SU-DHL-6 (cell line): ENCODE measurements around the gene ACOT11.
"Not testable (repeated sequence)": the region's sequence is repeated elsewhere in the genome, so short reads cannot be mapped to it uniquely, and the experiment has no call there.

Experiments
- H2AFZ ChIP-seq: fragments of 200-600 bp; sonication (generic); 2 replicates; pipeline ENCODE4 v1.6.1; 2014; ENCODE audit warnings: low read depth, mild to moderate bottlenecking, moderate library complexity, mixed read lengths, antibody characterized with exemption, low read length; ENCODE audit not compliant: severe bottlenecking
- H3F3A ChIP-seq: fragments of 200-600 bp; shearing (Covaris generic); 2 replicates; pipeline ENCODE4 v1.6.0; 2016; ENCODE audit warnings: antibody characterized with exemption, mild to moderate bottlenecking; ENCODE audit not compliant: insufficient read depth
- H3K27ac ChIP-seq: fragments of 200-600 bp; sonication (generic); 2 replicates; pipeline ENCODE4 v1.5.1; 2016; ENCODE audit warnings: low read depth, mild to moderate bottlenecking, low read length, moderate library complexity, mixed read lengths
- H3K27me3 ChIP-seq: fragments of 200-600 bp; sonication (generic), shearing (Covaris generic); 2 replicates; pipeline ENCODE4 v1.6.0; 2014; ENCODE audit warnings: mild to moderate bottlenecking, low read length
- H3K36me3 ChIP-seq: fragments of 200-600 bp; sonication (generic); 2 replicates; pipeline ENCODE4 v1.6.1; 2014; ENCODE audit warnings: mild to moderate bottlenecking, low read length, mixed read lengths
- H3K4me2 ChIP-seq: fragments of 300-600, 200-600 bp; shearing (Covaris generic), sonication (generic); 2 replicates; pipeline ENCODE4 v1.6.0; 2014; ENCODE audit warnings: low read length, low read depth, mild to moderate bottlenecking; ENCODE audit not compliant: poor library complexity, severe bottlenecking
- H3K4me3 ChIP-seq: fragments of 200-600 bp; sonication (generic); 2 replicates; pipeline ENCODE4 v1.5.1; 2014; ENCODE audit warnings: antibody characterized with exemption, low read length, mild to moderate bottlenecking, mixed read lengths; ENCODE audit not compliant: insufficient read depth, poor library complexity, severe bottlenecking
- H3K79me2 ChIP-seq: fragments of 200-600 bp; sonication (generic); 2 replicates; pipeline ENCODE4 v1.6.1; 2014; ENCODE audit warnings: mild to moderate bottlenecking, low read length, moderate library complexity; ENCODE audit not compliant: insufficient read depth
- H3K9ac ChIP-seq: fragments of 200-600 bp; sonication (generic); 2 replicates; pipeline ENCODE4 v1.7.0; 2014; ENCODE audit warnings: mild to moderate bottlenecking, low read length
- H3K9me2 ChIP-seq: fragments of 200-600 bp; sonication (generic); replicated peaks from 2 replicates; pipeline ENCODE4 v1.6.1; 2014; ENCODE audit warnings: low read length; ENCODE audit not compliant: insufficient read depth
- H3K9me3 ChIP-seq: fragments of 200-600 bp; sonication (generic); 2 replicates; pipeline ENCODE4 v1.6.1; 2014; ENCODE audit warnings: low read length, mixed read lengths; ENCODE audit not compliant: insufficient read depth
- H4K20me1 ChIP-seq: fragments of 200-600 bp; sonication (generic); 2 replicates; pipeline ENCODE4 v1.6.1; 2014; ENCODE audit warnings: low read depth, mild to moderate bottlenecking, antibody characterized with exemption, low read length, moderate library complexity, mixed read lengths
- EZH2phosphoT487 ChIP-seq: fragments of 200-600 bp; sonication (generic), shearing (Covaris generic); conservative IDR thresholded peaks from 2 replicates; pipeline ENCODE4 v1.6.1; 2018; ENCODE audit warnings: mild to moderate bottlenecking, antibody characterized with exemption, low read length, moderate library complexity, mixed read lengths
- TF ChIP-seq, protein P1 (sequence below): fragments of 200-600 bp; sonication (generic); IDR thresholded peaks from one replicate; pipeline ENCODE4 v1.5.1; 2017; ENCODE audit warnings: antibody characterized with exemption, mild to moderate bottlenecking, low read length, moderate library complexity; ENCODE audit not compliant: insufficient read depth, poor library complexity, severe bottlenecking

Gene ACOT11

DNA sequence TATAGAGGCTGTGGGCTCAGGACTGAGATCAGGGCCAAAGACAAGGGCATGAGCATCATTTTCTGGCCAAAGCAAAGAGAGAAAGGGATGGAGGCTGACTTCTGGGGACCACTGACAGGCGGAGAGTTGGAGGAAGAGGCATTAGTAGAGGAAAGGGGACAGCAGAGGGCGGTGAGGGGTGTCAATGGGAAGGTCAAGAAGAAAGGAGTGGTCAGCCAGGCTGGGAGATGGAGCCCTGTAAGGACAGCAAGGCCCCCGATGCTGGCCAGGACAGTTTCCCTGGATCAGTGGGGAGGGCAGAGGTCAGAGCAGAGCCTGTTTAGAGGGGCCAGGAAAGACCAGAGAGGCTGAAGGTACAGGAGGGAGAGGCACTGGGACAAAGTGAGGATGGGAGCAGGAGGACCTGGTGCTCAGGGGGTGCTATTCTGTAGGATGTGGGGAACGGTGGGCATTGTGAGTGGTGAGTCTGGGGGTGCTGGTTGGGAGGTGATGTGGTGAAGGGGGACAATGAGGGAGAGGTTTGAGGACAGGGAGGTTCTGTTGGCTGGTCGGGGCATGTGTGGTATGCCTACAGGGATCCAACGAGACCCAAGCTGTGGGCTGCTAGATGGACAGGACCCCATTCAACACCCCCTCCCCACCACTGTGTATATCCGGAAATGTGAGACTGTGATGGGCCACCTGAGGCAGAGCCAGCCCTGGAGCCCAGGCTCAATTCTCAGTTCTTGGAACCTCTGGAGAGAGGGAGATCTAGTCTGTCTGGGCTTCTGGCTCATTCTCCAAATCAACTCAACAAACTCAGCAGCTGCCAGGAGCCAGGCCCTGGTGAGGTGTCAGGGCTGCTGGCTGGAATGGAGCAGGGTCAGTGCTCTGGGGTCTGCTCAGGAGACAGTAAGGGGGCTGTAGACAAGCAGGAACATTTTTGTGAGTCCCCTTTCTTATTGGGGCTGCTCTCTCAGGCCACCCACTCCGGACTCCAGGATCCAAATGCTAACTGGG lies 76.7 kb downstream of the ACOT11 start:
- H3K36me3 ChIP-seq: no peaks in the 10 kb centered on the region
- no peak overlapping the region for H3K9ac ChIP-seq
- no peaks in the 10 kb centered on the region for H4K20me1 ChIP-seq
- no peak overlapping the region for H3K4me2 ChIP-seq
- H3K27ac ChIP-seq: no peak overlapping the region
- H3K9me3 ChIP-seq: no peaks in the 10 kb centered on the region
- H3K9me2 ChIP-seq: no peaks in the 10 kb centered on the region
- no peaks in the 10 kb centered on the region for H3K27me3 ChIP-seq
- H2AFZ ChIP-seq: no peak overlapping the region
- no peaks in the 10 kb centered on the region for H3F3A ChIP-seq
- H3K4me3 ChIP-seq: no peak overlapping the region
- no peaks in the 10 kb centered on the region for H3K79me2 ChIP-seq
- TF ChIP-seq, protein P1, sequence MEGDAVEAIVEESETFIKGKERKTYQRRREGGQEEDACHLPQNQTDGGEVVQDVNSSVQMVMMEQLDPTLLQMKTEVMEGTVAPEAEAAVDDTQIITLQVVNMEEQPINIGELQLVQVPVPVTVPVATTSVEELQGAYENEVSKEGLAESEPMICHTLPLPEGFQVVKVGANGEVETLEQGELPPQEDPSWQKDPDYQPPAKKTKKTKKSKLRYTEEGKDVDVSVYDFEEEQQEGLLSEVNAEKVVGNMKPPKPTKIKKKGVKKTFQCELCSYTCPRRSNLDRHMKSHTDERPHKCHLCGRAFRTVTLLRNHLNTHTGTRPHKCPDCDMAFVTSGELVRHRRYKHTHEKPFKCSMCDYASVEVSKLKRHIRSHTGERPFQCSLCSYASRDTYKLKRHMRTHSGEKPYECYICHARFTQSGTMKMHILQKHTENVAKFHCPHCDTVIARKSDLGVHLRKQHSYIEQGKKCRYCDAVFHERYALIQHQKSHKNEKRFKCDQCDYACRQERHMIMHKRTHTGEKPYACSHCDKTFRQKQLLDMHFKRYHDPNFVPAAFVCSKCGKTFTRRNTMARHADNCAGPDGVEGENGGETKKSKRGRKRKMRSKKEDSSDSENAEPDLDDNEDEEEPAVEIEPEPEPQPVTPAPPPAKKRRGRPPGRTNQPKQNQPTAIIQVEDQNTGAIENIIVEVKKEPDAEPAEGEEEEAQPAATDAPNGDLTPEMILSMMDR: no peak
- no peak for TF ChIP-seq EZH2phosphoT487

DNA sequence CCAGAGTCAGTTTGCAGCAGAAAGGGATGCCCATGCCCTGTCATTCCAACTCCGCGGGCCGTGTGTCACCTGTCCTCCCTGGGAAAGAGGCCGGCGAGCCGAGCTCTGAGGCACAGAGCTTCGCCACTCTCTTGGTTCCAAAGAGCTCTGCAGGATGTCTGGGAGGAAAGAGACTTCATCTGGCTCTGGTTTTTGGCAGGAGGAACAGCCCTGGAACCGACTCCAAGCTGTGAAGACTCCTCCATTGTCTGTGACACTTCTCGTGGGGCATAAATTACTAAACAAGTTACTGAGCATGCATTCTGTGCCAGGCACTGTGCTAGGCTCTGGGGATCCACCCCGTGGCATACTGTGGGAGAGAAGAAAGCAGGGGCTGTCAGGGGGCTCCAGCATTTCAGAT lies 79.2 kb downstream of the ACOT11 start:
- no peaks in the 10 kb centered on the region for H3K9me2 ChIP-seq
- H2AFZ ChIP-seq: no peak overlapping the region
- H3K27ac ChIP-seq: no peak overlapping the region
- H3K9me3 ChIP-seq: no peaks in the 10 kb centered on the region
- H3K9ac ChIP-seq: no peak overlapping the region
- no peak overlapping the region for H3K4me2 ChIP-seq
- H3K36me3 ChIP-seq: no peaks in the 10 kb centered on the region
- H3K27me3 ChIP-seq: no peaks in the 10 kb centered on the region
- no peaks in the 10 kb centered on the region for H4K20me1 ChIP-seq
- H3F3A ChIP-seq: no peaks in the 10 kb centered on the region
- H3K4me3 ChIP-seq: no peak overlapping the region
- H3K79me2 ChIP-seq: no peaks in the 10 kb centered on the region
- no peak for TF ChIP-seq EZH2phosphoT487
- TF ChIP-seq, protein P1: no peak

DNA sequence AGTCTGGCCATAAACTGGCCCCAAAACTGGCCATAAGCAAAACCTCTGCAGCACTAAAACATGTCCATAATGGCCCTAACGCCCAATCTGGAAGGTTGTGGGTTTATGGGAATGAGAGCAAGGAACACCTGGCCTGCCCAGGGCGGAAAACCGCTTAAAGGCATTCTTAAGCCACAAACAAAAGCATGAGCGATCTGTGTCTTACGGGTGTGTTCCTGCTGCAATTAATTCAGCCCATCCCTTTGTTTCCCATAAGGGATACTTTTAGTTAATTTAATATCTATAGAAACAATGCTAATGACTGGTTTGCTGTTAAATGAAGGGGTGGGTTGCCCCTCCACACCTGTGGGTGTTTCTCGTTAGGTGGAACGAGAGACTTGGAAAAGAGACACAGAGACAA lies 87.8 kb downstream of the ACOT11 start:
- H3F3A ChIP-seq, H3K9me2 ChIP-seq, H2AFZ ChIP-seq, H3K4me2 ChIP-seq, H3K27ac ChIP-seq, H3K27me3 ChIP-seq, H3K79me2 ChIP-seq, H3K9me3 ChIP-seq, H3K4me3 ChIP-seq, H3K9ac ChIP-seq, H4K20me1 ChIP-seq, H3K36me3 ChIP-seq: not testable (repeated sequence)

DNA sequence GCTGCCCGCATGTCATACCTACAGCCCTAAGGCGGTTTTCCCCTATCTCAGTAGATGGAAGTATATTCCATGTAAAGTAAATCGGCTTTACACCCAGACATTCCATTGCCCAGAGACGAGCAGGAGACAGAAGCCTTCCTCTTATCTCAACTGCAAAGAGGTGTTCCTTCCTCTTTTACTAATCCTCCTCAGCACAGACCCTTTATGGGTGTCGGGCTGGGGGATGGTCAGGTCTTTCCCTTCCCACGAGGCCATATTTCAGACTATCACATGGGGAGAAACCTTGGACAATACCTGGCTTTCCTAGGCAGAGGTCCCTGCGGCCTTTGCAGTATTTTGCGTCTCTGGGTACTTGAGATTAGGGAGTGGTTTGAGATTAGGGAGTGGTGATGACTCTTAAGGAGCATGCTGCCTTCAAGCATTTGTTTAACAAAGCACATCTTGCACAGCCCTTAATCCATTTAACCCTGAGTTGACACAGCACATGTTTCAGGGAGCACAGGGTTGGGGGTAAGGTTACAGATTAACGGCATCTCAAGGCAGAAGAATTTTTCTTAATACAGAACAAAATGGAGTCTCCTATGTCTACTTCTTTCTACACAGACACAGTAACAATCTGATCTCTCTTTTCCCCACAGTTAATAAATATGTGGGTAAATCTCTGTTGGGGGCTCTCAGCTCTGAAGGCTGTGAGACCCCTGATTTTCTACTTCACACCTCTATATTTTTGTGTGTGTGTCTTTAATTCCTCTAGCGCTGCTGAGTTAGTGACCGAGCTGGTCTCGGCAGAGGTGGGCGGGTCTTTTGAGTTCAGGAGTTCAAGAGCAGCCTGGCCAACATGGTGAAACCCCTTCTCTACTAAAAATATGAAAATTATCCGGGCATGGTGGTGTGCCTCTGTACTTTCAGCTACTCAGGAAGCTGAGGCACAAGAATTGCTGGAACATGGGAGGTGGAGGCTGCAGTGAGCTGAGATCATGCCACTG lies 88.7 kb downstream of the ACOT11 start:
- H3K4me2 ChIP-seq, H3K4me3 ChIP-seq, H3K79me2 ChIP-seq, H3K9ac ChIP-seq, H3K9me3 ChIP-seq, H4K20me1 ChIP-seq, H3K36me3 ChIP-seq, H3F3A ChIP-seq, H3K27me3 ChIP-seq, H3K9me2 ChIP-seq, H2AFZ ChIP-seq, H3K27ac ChIP-seq: not testable (repeated sequence)
